ENCODE results near the gene PSENEN.

The PSENEN gene

DNA sequence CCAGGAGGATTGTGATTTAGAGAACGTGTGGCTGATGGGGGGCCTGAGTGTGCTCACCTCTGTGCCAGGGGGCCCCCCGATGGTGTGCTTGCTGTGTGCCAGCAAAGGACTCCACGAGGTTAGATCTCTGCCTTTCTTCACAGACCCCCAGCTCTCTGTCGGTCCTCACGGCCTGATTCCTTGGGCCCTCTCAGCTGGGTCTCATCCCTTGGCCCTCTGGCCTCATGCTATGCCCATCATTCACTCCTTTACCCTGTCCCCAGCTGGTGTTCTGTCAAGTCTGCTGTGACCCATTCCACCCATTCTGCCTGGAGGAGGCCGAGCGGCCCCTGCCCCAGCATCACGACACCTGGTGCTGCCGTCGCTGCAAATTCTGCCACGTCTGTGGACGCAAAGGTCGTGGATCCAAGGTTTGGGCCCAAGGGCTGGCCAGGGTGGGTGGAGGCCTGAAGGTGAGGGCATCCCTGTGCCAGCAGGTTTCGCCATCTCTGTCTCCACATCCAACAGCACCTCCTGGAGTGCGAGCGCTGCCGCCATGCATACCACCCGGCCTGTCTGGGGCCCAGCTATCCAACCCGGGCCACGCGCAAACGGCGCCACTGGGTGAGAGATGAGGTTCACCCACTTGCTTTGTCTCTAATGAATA lies 20.1 kb upstream of the PSENEN start:
- H3K4me3 ChIP-seq (ENCODE audit: low read length), result no peak overlapping the region
- DNase-seq, result no peak

DNA sequence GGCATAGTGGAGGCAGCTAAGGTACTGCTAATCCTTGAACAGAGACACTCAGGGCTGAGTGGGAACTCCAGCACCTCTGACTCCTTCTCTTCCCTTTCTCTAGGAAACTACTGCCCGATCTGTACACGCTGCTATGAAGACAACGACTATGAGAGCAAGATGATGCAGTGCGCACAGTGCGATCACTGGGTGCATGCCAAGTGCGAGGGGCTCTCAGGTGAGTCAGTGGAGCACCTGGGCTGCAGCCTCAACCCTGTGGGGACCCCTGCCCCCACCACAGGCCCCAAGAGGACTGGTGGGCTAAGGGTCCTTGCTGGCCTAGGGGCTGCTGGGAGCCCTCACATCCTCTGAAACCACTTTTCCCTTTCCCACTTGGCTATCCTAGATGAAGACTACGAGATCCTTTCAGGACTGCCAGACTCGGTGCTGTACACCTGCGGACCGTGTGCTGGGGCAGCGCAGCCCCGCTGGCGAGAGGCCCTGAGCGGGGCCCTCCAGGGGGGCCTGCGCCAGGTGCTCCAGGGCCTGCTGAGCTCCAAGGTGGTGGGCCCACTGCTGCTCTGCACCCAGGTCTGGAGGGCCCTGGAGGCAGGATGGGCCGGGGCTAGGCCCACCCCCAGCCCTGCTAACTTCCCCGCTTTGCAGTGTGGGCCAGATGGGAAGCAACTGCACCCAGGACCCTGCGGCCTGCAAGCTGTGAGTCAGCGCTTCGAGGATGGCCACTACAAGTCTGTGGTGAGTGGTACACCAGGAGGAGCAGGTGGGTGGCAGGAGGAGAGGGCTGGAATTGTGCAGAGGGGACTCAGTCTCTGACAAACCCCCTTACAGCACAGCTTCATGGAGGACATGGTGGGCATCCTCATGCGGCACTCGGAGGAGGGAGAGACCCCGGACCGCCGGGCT lies 18.1 kb upstream of the PSENEN start:
- peaks cover 31% of the 10 kb centered on the region for H3K36me3 ChIP-seq (ENCODE audit: control insufficient read depth, insufficient read depth, low read length)

More for the DNA sequence above, 20.1 kb upstream of the PSENEN start:
- Histone ChIP-seq H3K18ac (ENCODE audit: low read length) (no peak overlapping the region), H3K27me3 (ENCODE audit: insufficient read depth, low read length, poor library complexity) (no peaks in the 10 kb centered on the region), H3K4me1 (ENCODE audit: control insufficient read depth, low read depth, low read length) (no peaks in the 10 kb centered on the region), H2AK5ac (ENCODE audit: low read length) (no peak overlapping the region), H3K79me1 (ENCODE audit: low read length) (peaks cover 1% of the 10 kb centered on the region), H3K4ac (ENCODE audit: low read depth, low read length) (no peak overlapping the region), H3K27ac (ENCODE audit: low read depth, low read length) (no peak overlapping the region), H3K4me2 (ENCODE audit: low read length) (no peak overlapping the region), H2BK15ac (replicated peaks; ENCODE audit: low read depth) (no peak overlapping the region), H4K8ac (ENCODE audit: low read depth, low read length) (no peak overlapping the region), H3K79me2 (ENCODE audit: control insufficient read depth, insufficient read depth, low read length) (no peaks in the 10 kb centered on the region), H3K23ac (ENCODE audit: low read length) (no peak overlapping the region), H3K36me3 (ENCODE audit: control insufficient read depth, insufficient read depth, low read length) (peaks cover 30% of the 10 kb centered on the region), H3K9ac (ENCODE audit: low read length) (no peak overlapping the region), H4K5ac (ENCODE audit: low read length) (no peak overlapping the region), H3K56ac (ENCODE audit: low read length) (no peak overlapping the region), H2BK120ac (ENCODE audit: low read depth, low read length) (no peak overlapping the region), H2BK5ac (ENCODE audit: low read length) (no peak overlapping the region)
- WGBS (ENCODE audit: extremely low coverage, insufficient coverage, low lambda C conversion rate), result no CpG with 5 or more reads among the region's 23 CpGs

DNA sequence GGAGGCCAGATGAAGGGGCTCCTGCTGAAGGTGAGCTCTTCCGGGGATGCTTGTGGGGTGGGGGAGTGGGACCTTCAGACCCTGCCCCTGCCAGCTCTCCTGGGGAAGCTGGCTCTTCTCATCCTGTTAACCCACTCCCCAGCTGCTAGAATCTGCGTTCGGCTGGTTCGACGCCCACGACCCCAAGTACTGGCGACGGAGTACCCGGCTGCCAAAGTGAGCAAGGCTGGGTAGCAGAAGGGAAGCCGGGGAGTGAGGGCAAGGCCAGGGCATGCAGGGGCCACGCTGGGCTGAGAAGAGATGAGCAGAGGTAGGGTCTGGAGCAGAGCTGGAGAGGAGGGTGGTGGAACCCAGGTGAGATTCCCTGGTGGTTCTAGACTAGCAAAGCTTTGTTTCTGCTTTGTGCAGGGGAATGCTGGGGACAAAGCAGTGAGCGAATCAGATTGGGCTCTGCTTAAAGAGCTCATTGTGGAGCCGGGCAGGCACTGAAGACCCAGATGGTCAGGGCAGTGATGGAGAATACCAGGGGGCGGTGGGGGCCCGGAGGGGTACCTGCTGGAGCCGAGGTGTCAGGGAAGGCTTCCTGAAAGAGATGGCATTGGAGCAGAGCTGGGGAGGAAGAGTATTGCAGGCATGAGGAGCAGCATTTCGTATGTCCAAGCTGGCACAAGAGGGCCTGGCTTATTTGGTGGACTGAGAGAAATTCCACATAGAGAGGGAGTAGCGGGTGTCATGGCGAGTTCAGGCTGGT lies 17.3 kb upstream of the PSENEN start:
- Histone ChIP-seq H2AK5ac (ENCODE audit: low read length) (no peak overlapping the region), H2BK5ac (ENCODE audit: low read length) (no peak overlapping the region), H3K4ac (ENCODE audit: low read depth, low read length) (no peak overlapping the region), H4K8ac (ENCODE audit: low read depth, low read length) (no peak overlapping the region), H3K27ac (ENCODE audit: low read depth, low read length) (no peak overlapping the region), H3K56ac (ENCODE audit: low read length) (no peak overlapping the region), H3K23ac (ENCODE audit: low read length) (no peak overlapping the region), H4K5ac (ENCODE audit: low read length) (no peak overlapping the region), H3K4me2 (ENCODE audit: low read length) (no peak overlapping the region), H2BK120ac (ENCODE audit: low read depth, low read length) (no peak overlapping the region), H3K4me3 (ENCODE audit: low read length) (no peak overlapping the region), H3K79me1 (ENCODE audit: low read length) (no peaks in the 10 kb centered on the region), H2BK15ac (replicated peaks; ENCODE audit: low read depth) (no peak overlapping the region), H3K27me3 (ENCODE audit: insufficient read depth, low read length, poor library complexity) (no peaks in the 10 kb centered on the region), H3K18ac (ENCODE audit: low read length) (no peak overlapping the region), H3K36me3 (ENCODE audit: control insufficient read depth, insufficient read depth, low read length) (peaks cover 26% of the 10 kb centered on the region), H3K4me1 (ENCODE audit: control insufficient read depth, low read depth, low read length) (no peaks in the 10 kb centered on the region), H3K79me2 (ENCODE audit: control insufficient read depth, insufficient read depth, low read length) (no peaks in the 10 kb centered on the region), H3K9ac (ENCODE audit: low read length) (no peak overlapping the region)
- DNase-seq, result no peak
- no CpG with 5 or more reads among the region's 19 CpGs for WGBS (ENCODE audit: extremely low coverage, insufficient coverage, low lambda C conversion rate)

More for the DNA sequence above, 18.1 kb upstream of the PSENEN start:
- Histone ChIP-seq H3K4me2 (ENCODE audit: low read length) (no peak overlapping the region), H3K27me3 (ENCODE audit: insufficient read depth, low read length, poor library complexity) (no peaks in the 10 kb centered on the region), H3K56ac (ENCODE audit: low read length) (no peak overlapping the region), H3K23ac (ENCODE audit: low read length) (no peak overlapping the region), H2AK5ac (ENCODE audit: low read length) (no peak overlapping the region), H2BK15ac (replicated peaks; ENCODE audit: low read depth) (no peak overlapping the region), H3K4me1 (ENCODE audit: control insufficient read depth, low read depth, low read length) (no peaks in the 10 kb centered on the region), H3K79me2 (ENCODE audit: control insufficient read depth, insufficient read depth, low read length) (no peaks in the 10 kb centered on the region), H3K27ac (ENCODE audit: low read depth, low read length) (no peak overlapping the region), H4K8ac (ENCODE audit: low read depth, low read length) (no peak overlapping the region), H2BK5ac (ENCODE audit: low read length) (no peak overlapping the region), H3K79me1 (ENCODE audit: low read length) (no peaks in the 10 kb centered on the region), H2BK120ac (ENCODE audit: low read depth, low read length) (no peak overlapping the region), H3K4ac (ENCODE audit: low read depth, low read length) (no peak overlapping the region), H3K18ac (ENCODE audit: low read length) (no peak overlapping the region), H4K5ac (ENCODE audit: low read length) (no peak overlapping the region), H3K9ac (ENCODE audit: low read length) (no peak overlapping the region), H3K4me3 (ENCODE audit: low read length) (no peak overlapping the region)
- no peak for DNase-seq
- no CpG with 5 or more reads among the region's 25 CpGs for WGBS (ENCODE audit: extremely low coverage, insufficient coverage, low lambda C conversion rate)

DNA sequence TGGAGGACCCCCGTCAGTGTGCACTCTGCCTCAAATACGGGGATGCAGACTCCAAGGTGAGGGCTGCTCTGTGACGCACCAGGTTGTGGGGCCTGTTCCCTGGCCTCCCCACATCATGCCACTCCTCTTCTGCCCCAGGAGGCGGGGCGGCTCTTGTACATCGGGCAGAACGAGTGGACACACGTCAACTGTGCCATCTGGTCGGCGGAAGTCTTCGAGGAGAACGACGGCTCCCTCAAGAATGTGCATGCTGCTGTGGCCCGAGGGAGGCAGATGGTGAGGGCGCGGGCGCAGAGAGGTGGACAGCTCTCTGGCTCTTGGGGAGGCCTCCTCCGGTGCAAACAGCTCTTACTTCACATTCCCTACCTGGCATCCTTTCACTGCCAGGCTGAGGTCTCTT lies 16.4 kb upstream of the PSENEN start:
- no peak for DNase-seq
- H3K27me3 ChIP-seq (ENCODE audit: insufficient read depth, low read length, poor library complexity), result no peaks in the 10 kb centered on the region
- no peaks in the 10 kb centered on the region for H3K79me2 ChIP-seq (ENCODE audit: control insufficient read depth, insufficient read depth, low read length)
- H3K18ac ChIP-seq (ENCODE audit: low read length), result no peak overlapping the region
- H3K9ac ChIP-seq (ENCODE audit: low read length), result no peak overlapping the region
- no peaks in the 10 kb centered on the region for H3K4me1 ChIP-seq (ENCODE audit: control insufficient read depth, low read depth, low read length)
- no peak overlapping the region for H3K23ac ChIP-seq (ENCODE audit: low read length)
- H2BK5ac ChIP-seq (ENCODE audit: low read length), result no peak overlapping the region
- no peak overlapping the region for H4K8ac ChIP-seq (ENCODE audit: low read depth, low read length)
- no peak overlapping the region for H2AK5ac ChIP-seq (ENCODE audit: low read length)
- no peak overlapping the region for H3K4ac ChIP-seq (ENCODE audit: low read depth, low read length)
- WGBS (ENCODE audit: extremely low coverage, insufficient coverage, low lambda C conversion rate), result no CpG with 5 or more reads among the region's 18 CpGs
- H3K4me2 ChIP-seq (ENCODE audit: low read length), result no peak overlapping the region
- H3K4me3 ChIP-seq (ENCODE audit: low read length), result no peak overlapping the region
- H3K79me1 ChIP-seq (ENCODE audit: low read length), result no peaks in the 10 kb centered on the region
- H3K36me3 ChIP-seq (ENCODE audit: control insufficient read depth, insufficient read depth, low read length), result peaks cover 26% of the 10 kb centered on the region
- no peak overlapping the region for H3K56ac ChIP-seq (ENCODE audit: low read length)
- H2BK120ac ChIP-seq (ENCODE audit: low read depth, low read length), result no peak overlapping the region
- no peak overlapping the region for H3K27ac ChIP-seq (ENCODE audit: low read depth, low read length)
- no peak overlapping the region for H2BK15ac ChIP-seq (replicated peaks; ENCODE audit: low read depth)
- H4K5ac ChIP-seq (ENCODE audit: low read length), result no peak overlapping the region

GRCh38 chr19:35729763-35730162 lies 15.7 kb upstream of the PSENEN start:
- H3K79me2 ChIP-seq (ENCODE audit: control insufficient read depth, insufficient read depth, low read length), result no peaks in the 10 kb centered on the region
- H3K27me3 ChIP-seq (ENCODE audit: insufficient read depth, low read length, poor library complexity), result no peaks in the 10 kb centered on the region
- H4K5ac ChIP-seq (ENCODE audit: low read length), result no peak overlapping the region
- no peak overlapping the region for H2BK5ac ChIP-seq (ENCODE audit: low read length)
- H3K56ac ChIP-seq (ENCODE audit: low read length), result no peak overlapping the region
- peaks cover 25% of the 10 kb centered on the region for H3K36me3 ChIP-seq (ENCODE audit: control insufficient read depth, insufficient read depth, low read length)
- H2BK120ac ChIP-seq (ENCODE audit: low read depth, low read length), result no peak overlapping the region
- H3K9ac ChIP-seq (ENCODE audit: low read length), result no peak overlapping the region
- H3K18ac ChIP-seq (ENCODE audit: low read length), result no peak overlapping the region
- DNase-seq, result no peak
- no peak overlapping the region for H3K4ac ChIP-seq (ENCODE audit: low read depth, low read length)
- no peak overlapping the region for H3K4me3 ChIP-seq (ENCODE audit: low read length)
- H3K4me1 ChIP-seq (ENCODE audit: control insufficient read depth, low read depth, low read length), result no peaks in the 10 kb centered on the region
- no peak overlapping the region for H4K8ac ChIP-seq (ENCODE audit: low read depth, low read length)
- no peaks in the 10 kb centered on the region for H3K79me1 ChIP-seq (ENCODE audit: low read length)
- H3K23ac ChIP-seq (ENCODE audit: low read length), result no peak overlapping the region
- no peak overlapping the region for H2BK15ac ChIP-seq (replicated peaks; ENCODE audit: low read depth)
- no peak overlapping the region for H2AK5ac ChIP-seq (ENCODE audit: low read length)
- H3K4me2 ChIP-seq (ENCODE audit: low read length), result no peak overlapping the region
- WGBS (ENCODE audit: extremely low coverage, insufficient coverage, low lambda C conversion rate), result no CpG with 5 or more reads among the region's 11 CpGs
- no peak overlapping the region for H3K27ac ChIP-seq (ENCODE audit: low read depth, low read length)
